Activated B cell treated with CpG ODN at 0.5 μM for 24 hours (primary cell): ENCODE data around the gene MYDGF. TPM values are rescaled to one million over a fixed set of nuclear protein-coding genes. Genes with fewer than 3 reads are reported as not detected.

Source experiments
- ATAC-seq: fragments of 200-7000 bp; cut with Tn5 transposase; one replicate; pipeline ENCODE4 v1.10.0; 2021; ENCODE audit warnings: low read depth, mild to moderate bottlenecking, moderate library complexity
- CTCF ChIA-PET: fragments of 350-600 bp; sonication (Branson Sonifier 250); formaldehyde crosslinking; loops from one replicate; lab custom pipeline; 2021; ENCODE audit warnings: antibody characterized with exemption; lab: Charles Lee
- POLR2A ChIA-PET: fragments of 350-600 bp; sonication (Branson Sonifier 250); formaldehyde crosslinking; loops from one replicate; lab custom pipeline; 2021; ENCODE audit warnings: antibody characterized with exemption; lab: Charles Lee
- DNase-seq: peaks from one replicate; pipeline ENCODE4 v3.0.0; 2022
- H3K27ac Mint-ChIP-seq: one replicate; pipeline ENCODE4 v1.8.0; 2020; ENCODE audit warnings: mixed read lengths
- H3K27me3 Mint-ChIP-seq: one replicate; pipeline ENCODE4 v1.8.0; 2021; ENCODE audit warnings: mixed read lengths
- H3K36me3 Mint-ChIP-seq: one replicate; pipeline ENCODE4 v1.8.0; 2021; ENCODE audit warnings: low read depth, mixed read lengths
- H3K4me1 Mint-ChIP-seq: one replicate; pipeline ENCODE4 v1.8.0; 2021; ENCODE audit warnings: mixed read lengths
- H3K4me3 Mint-ChIP-seq: one replicate; pipeline ENCODE4 v1.8.0; 2020; ENCODE audit warnings: mild to moderate bottlenecking, mixed read lengths
- H3K9me3 Mint-ChIP-seq: one replicate; pipeline ENCODE4 v1.8.0; 2020; ENCODE audit warnings: mixed read lengths
- CTCF ChIP-seq: fragments of 200-600 bp; IDR thresholded peaks from one replicate; pipeline ENCODE4 v1.8.0; 2022; ENCODE audit warnings: antibody characterized with exemption, mild to moderate bottlenecking
- intact Hi-C: fragments of 100-400 bp; cut with micrococcal nuclease; formaldehyde crosslinking; loops from one replicate; pipeline ENCODE4 v1.15.1; 2024
- total RNA-seq: library from RNA; stranded (reverse); gene quantifications from 2 replicates; pipeline ENCODE4 v1.2.3, GENCODE V29; 2022

The MYDGF gene
- total RNA-seq, 1 donor from 2014 or later = 30.9 TPM

- intact Hi-C loops = no loop called here
- Mint-ChIP-seq H3K4me3 (peak overlapping the region; percentile 35), H3K27me3 (no peaks in the 10 kb centered on the region), H3K4me1 (peaks cover 38% of the 10 kb centered on the region), H3K9me3 (no peaks in the 10 kb centered on the region), H3K27ac (peak overlapping the region; percentile 24), H3K36me3 (peaks cover 13% of the 10 kb centered on the region)
- ATAC-seq = no peak
- no peak for DNase-seq
- POLR2A ChIA-PET = no interaction called here
- CTCF ChIA-PET = no interaction called here
- no peak for TF ChIP-seq CTCF
Observed at GRCh38 chr19:4642625-4643024, 27.5 kb downstream of the MYDGF start.

GRCh38 chr19:4641132-4641531, 29.0 kb downstream of the MYDGF start:
- peaks cover 43% of the 10 kb centered on the region for H3K4me1 Mint-ChIP-seq
- DNase-seq (no peak), ATAC-seq (no peak)
- peaks cover 4% of the 10 kb centered on the region for H3K36me3 Mint-ChIP-seq
- H3K27me3 Mint-ChIP-seq = no peaks in the 10 kb centered on the region
- TF ChIP-seq CTCF = no peak
- ChIA-PET POLR2A (interaction anchor here (0.7 kb wide), 1 partner anchor 1516 kb away, joined by 8 read pairs; no protein-coding TSS in a partner anchor), CTCF (no interaction called here)
- H3K4me3 Mint-ChIP-seq = no peak overlapping the region
- H3K27ac Mint-ChIP-seq = no peak overlapping the region
- H3K9me3 Mint-ChIP-seq = no peaks in the 10 kb centered on the region
- intact Hi-C loops = no loop called here

GRCh38 chr19:4640247-4641000, 29.7 kb downstream of the MYDGF start:
- ATAC-seq (no peak), DNase-seq (no peak)
- Mint-ChIP-seq H3K27me3 (no peaks in the 10 kb centered on the region), H3K27ac (peak overlapping the region; percentile 86), H3K4me1 (peaks cover 45% of the 10 kb centered on the region), H3K9me3 (no peaks in the 10 kb centered on the region), H3K36me3 (peaks cover 2% of the 10 kb centered on the region), H3K4me3 (peak overlapping the region; percentile 99)
- no peak for TF ChIP-seq CTCF
- intact Hi-C loops = no loop called here
- CTCF ChIA-PET = interaction anchor here (0.9 kb wide), 1 partner anchor 28 kb away, joined by 3 read pairs; no protein-coding TSS in a partner anchor
- POLR2A ChIA-PET = no interaction called here

- ATAC-seq (no peak), DNase-seq (peak; percentile 27)
- intact Hi-C loops = loop anchor here (1.0 to 5.0 kb wide), 6 partner anchors 31 to 1692 kb away; partner anchors contain the start of genes CHAF1A, DPP9, FEM1A and HDGFL2
- ChIA-PET CTCF (interaction anchor here (0.9 kb wide), 1 partner anchor 29 kb away, joined by 3 read pairs; no protein-coding TSS in a partner anchor), POLR2A (no interaction called here)
- no peaks in the 10 kb centered on the region for H3K27me3 Mint-ChIP-seq
- H3K4me1 Mint-ChIP-seq = peaks cover 44% of the 10 kb centered on the region
- peak overlapping the region; percentile 86 for H3K27ac Mint-ChIP-seq
- peak overlapping the region; percentile 99 for H3K4me3 Mint-ChIP-seq
- H3K36me3 Mint-ChIP-seq = no peaks in the 10 kb centered on the region
- H3K9me3 Mint-ChIP-seq = no peaks in the 10 kb centered on the region
- no peak for TF ChIP-seq CTCF
Observed at GRCh38 chr19:4639531-4640246, 30.5 kb downstream of the MYDGF start.
